ENCODE results near the gene GLB1L.
"Not testable (repeated sequence)": the region's sequence is repeated elsewhere in the genome, so short reads cannot be mapped to it uniquely, and the experiment has no call there.

The GLB1L gene

DNA sequence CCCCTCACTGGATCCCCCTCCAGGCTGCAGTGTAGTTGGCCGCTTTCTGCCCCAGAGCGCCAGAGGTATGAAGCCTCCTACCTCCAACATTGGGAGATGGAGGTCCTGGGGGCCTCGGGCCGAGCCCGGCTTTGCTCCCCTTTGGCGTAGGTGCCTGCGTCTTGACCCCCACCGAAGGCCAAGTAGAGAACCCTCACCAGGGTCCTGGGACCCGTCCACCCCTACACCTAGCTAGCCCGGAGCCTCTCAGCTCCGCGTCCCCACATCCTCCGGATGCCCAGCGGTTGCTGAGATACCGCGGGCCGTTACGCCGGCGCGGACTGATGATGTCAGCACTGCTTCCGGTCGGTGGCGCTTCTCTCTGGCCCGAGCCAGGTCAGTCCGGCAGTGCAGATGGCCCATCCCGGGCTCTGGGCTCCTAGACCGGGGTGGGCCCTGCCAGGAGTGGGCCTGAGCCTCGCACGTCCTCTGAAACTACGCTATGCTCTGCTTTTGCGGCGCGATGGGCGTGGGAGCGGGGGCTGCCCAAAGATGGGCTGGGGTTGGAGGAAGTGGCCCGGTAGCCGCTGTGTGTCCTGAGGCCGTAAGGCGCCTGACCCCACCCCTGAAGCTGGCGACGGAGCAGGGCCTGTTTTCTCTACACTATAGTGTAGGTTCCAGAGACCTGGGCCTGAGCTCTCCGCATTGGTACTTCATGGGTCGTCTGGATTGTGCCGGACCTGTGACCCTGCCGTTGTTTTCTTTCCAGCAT is at the start of gene GLB1L, which contains the start of gene STK16:
TSS of gene GLB1L (minus strand) at position 297 of the 751 bp plus-strand sequence. CDS start 1,871 bp downstream, outside the sequence.
TSS of gene STK16 (plus strand) at position 332 of the 751 bp plus-strand sequence. CDS start 521 bp downstream, outside the sequence.
- DNase-seq, result peak; percentile 26

DNA sequence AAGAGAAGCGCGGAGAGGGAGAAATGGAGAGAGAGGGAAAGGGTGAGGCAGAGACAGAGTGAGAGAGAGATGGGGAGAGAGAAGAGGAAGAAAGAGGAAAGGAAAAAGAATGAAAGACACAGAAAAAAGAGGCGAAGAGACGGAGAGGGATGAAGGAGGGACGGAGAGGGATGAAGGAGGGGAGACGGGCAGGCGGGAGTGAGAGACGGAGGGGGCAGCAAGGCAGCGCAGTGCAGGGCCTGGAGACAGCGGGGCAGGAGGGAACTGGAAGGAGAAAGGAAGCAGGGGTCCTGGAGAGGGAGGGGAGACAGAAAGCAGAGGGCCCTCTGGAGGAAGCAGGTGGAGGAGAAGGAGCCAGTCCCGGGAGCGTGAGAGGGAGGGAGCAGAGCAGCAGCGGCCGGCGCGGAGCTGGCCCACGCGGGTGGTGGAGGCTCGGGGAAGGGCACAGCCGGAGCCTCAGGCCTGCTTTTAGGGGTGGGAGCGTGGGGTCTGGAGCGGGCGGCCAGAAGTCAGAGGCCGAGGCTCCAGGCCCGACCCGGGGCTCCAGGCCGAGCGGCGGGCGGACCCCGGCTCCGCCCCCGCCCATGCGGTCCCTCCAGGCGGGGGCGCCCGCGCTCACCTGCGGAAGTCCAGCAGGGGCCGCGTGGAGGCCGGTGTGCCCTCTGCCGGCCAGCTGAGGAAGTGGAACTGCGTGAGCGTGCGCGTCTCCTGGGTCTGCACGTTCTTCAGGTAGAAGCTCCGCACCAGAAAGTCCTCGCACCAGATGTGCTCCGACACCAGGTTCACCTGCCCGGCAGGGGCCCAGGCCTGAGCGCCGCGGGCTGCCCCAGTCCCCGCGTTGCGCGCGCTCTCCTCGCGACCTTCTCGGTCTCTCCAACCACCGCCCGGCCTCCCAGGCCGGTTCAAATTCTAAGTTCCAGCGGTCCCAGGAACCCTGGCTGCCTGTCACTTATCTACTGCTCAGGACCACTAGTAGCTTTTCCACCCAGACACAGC is 49.4 kb upstream of the GLB1L start:
- no peak for DNase-seq

DNA sequence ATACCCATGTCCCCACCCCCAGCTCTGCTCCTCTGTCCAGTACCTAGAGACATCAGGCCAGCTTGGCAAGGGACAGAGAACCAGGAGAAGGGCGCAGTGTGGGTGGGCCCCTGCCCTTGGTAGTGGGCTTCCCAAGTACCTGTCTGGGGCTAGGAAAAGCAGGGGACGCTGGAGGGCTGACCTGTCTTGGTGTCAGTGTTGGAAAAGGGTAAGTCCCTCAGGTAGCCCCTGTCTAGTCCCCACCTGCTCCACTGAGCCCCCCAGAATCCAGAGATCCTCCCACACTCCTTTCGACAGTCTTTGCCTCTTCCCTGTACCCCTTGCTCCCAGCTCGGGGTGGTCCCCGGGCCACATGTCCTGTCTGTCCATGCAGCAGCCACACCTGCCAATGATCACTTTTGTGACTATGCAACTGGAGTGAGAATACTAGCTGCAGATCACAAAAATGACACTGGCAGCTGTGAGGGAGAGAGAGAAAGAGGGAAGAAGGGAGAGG is 48.5 kb upstream of the GLB1L start:
- DNase-seq, result no peak

DNA sequence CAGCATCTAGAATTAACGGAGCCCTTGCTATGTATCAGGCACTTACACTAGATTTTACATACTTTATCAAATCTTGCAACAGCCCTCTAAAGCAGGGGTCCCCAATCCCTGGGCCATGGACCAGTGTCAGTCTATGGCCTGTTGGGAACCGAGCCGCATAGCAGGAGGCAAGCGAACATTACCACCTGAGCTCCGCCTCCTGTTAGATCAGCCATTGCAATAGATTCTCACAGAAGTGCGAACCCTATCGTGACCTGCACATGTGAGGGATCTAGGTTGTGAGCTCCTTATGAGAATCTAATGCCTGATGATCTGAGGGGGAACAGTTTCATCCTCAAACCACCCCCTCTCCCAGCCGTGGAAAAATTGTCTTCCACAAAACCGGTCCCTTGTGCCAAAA is 47.4 kb upstream of the GLB1L start:
- no peak for DNase-seq

DNA sequence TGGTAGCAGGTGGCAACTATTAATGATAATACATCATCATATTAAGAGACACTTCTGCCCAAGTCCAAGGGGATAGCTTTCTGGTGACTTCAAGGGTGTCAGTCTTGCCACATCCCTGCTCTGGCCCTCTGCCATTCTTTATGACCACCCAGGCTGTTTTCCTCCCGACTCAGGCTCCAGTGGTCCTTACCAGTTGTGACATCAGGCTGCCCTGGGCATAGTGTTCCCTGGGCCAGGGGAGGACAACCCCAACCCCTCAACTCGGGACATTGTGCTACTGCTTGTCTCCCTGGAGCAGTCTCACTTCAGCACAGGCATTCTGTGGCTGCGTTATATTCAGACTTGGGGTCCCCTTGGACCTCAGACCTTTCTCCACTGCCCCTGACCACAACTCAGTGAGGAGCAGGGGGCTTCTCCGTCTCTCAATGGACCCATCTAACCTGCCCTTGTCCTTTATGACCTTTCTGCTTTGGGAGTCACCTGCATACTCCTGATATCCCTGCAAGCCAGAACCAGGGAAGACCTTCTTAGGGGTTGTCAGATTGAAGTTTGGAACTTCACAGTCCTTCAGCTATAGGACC is 46.8 kb upstream of the GLB1L start:
- no peak for DNase-seq

DNA sequence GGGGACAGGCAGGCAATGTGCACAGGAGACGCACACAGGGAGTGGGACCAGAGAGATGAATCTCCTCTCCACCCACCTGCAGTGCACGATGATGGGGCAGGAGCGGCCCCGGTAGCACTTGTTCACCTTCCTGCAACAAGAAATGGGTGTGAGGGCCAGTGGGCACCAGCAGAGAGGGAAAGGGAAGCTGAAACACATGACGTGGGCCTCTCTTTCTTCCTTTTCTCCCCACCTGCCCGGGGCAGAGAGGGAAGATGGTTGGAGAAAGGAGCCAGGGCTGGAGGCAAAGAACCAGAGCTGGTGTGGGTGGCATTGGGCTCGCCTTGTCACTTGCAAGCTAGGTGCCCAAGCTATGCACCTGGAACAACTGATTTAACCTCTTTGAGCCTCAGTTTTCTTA is 46.1 kb upstream of the GLB1L start:
- no peak for DNase-seq

DNA sequence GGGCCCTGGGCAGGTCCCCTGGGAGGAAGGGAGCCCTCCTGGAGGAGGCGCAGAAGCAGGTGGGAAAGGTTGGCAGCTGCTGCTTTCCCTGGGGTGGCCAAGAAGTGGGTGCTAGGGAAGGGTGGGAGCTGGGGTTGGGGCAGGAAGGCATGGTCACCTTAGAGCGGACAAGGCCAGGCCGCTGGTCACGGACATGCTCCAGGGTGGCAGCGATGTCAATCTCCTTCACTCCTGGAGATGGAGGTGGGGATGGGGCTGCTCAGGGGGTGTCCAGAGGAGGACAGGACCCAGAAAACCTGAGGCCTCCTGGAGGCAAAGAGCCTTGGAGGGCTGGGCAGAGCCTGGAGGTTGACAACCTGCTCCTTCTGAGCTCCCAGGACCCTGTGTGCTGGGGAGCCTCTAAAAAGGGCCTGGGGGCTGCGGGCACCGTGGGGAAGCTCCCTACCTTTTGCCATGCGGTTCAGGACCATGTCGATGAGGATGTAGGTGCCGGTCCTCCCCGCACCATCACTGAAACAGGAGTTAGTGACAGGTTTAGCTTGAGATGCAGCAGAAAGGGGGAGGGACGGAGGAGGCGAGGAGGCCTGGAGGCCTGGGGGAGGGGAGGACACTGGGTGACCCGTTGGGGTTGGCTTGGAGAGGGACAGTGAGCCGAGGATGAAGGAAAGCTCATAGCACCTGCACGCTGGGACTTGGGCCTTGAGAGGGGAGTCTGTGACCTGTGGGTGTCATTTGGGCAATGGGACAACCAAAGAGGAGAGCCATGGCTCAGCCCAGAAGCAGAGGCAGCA is 45.3 kb upstream of the GLB1L start:
- no peak for DNase-seq

DNA sequence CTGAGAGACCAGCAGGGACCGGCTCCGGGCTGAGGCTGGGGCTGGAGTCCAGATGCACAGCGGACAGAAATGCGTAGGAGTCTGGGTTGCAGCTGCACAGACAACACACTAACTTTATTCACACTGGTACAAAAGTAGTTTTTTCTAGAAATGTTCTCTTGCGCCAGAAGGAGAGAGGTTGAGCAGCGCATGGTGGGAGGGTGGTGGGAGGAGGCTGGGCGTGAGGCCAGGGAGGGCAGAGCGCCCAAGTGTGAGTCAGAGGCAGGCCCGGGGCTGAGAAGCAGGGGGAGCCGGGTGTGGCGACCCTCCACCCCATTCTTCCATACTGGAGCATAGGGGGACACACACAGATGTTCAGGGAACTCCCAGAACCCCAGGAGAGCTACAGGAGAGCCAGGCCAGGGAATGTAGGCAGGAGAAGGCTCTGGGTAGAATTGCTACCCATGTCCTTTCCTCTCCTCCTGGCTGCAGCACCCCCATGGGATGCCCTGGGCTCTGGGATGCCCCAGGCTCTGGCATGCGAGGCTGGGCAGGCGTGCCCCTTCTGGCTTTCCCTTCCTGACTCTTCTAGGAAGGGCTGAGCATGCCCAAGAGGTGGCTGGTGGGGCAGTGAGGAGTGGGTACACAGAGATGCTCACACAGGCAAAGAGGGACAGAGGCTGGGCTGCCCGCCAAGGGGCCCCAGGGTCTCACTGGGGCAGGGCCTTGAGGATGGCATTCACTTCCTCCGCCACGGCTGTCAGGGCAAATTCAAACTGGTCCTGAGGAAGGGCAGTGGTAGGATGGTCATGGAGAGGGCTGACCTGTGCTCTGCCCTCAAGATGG is 44.5 kb upstream of the GLB1L start:
- no peak for DNase-seq

DNA sequence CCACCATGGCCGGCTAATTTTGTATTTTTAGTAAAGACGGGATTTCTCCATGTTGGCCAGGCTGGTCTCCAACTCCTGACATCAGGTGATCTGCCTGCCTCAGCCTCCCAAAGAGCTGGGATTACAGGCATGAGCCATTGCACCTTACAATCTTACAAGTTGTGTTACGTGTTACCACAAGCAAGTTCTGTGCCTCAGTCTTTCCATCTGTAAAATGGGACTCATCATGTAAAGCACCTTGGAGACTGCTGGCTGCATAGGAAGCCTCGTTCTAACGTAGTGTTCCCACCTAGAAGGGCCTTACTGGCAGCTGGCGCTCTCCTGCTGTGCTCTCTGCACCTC is 43.9 kb upstream of the GLB1L start:
- DNase-seq, result no peak

DNA sequence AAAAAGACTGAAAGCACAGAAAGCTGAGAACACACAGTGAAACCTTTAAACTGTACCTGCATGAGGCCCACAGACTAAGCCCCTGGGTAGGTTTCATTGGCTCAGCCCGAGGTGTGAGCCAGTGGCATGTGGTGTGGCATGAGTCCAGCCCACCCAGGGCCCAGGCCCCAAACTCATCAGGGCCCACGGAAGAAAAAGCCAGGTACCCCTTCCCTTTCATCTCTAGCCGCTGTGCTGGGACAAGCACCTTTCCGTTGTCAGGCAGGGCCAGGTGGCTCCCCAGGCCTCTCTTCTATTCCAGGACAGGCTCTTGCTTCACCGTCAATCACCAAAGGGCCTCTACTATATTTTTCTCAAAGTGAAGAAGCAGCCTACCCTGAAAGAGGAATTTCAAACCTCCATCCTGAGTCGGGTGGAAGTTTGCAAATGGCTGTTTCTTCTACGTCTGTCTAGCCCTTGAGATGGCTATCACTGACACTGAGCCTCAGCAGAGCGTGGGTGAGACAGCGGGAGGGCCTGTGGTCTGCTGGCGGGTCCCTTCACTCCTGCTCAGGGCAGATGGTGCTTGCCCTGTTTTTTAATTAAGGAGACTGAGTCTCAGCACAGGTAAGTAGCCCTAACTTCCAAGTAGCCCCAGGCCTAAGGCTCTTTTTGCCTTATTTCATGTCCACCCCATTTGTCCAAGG is 42.5 kb upstream of the GLB1L start:
- no peak for DNase-seq

DNA sequence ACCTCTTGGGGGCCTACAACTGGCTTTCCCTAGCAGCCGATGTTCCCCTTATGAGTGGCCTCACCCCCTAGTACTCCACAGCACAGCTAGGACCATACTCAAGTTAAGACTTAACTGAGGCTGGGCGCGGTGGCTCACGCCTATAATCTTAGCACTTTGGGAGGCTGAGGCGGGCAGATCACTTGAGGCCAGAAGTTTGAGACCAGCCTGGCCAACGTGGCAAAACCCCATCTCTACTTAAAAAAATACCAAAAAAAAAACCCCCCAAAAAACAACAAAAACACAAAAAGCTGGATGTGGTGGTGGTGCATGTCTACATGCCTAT is 41.8 kb upstream of the GLB1L start:
- DNase-seq, result not testable (repeated sequence)

DNA sequence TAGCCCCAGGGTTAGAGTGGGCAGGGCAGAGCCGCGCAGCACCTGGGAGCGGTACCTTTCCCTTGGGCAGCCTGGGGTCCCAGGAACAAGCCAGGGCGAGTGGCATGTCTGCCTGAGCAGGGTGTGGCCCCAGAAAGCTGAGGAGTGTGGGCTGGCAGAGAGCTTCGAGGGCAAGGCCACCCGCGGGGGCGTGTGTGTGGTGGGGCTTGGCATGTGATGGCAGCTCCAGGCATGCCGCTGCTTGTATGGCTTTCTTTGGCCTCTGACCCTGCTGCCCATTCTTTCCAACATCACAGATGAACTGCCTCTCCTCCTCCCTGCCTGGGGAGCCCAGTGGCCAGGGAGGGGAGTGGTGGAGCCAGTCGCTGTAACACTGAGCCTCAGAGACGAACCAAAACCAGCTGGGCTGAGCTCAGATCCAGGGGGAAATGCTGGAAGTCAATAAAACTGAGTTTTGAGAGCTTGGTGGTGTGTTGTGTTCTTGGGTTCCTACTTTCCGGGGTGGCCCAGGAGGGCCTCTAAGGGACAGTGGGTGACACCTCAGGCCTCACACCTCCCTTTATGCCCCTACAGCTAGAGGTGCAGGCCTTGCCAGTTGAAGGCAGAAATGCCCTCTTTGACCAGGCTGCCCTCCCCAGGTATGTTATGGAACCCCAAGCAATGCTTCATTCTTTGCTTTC is 41.3 kb upstream of the GLB1L start:
- no peak for DNase-seq

DNA sequence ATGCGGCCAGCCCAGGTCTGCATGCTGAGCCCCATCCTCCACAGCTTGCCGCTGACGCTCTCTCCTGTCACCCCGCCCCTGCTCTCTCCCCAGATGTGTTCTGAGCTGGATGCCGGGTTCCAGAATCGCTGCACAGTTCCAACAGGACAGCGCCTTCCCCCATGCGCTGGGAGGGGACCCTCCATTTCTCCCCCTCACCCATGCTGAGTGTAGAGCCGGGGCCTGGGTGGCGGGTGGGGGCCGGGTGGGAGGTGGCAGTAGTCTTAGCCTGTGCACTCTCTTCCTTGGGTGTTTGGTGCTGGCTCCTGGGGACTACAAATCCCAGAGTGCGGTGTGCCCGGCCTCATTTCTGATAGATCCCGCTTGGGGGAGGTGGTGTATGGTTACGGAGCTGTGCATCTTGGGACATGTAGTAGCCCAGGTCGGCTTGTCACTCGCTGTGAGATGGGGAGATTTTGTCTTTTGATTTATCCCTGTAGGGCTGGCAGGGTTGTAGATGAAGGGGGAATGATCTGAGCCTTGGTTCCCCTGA is 40.7 kb upstream of the GLB1L start:
- no peak for DNase-seq

DNA sequence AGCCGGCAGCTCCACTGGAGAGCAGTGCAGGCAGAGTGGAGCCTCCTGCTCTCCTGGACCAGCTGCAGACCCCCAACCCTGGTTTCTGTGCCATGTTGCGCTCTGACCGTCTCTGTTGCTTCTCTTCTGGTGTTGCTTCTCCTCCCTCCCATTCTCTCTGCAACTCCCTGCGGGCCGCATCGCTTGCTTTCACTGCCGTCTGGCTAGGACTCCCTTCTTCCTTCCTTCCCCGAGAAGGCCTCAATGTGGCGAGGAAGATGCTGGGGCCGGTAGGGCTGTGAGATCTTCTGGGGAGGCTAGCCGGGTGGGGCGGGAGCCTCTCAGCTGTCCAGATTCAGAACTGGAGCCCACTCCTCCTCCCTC is 40.1 kb upstream of the GLB1L start:
- DNase-seq, result no peak

DNA sequence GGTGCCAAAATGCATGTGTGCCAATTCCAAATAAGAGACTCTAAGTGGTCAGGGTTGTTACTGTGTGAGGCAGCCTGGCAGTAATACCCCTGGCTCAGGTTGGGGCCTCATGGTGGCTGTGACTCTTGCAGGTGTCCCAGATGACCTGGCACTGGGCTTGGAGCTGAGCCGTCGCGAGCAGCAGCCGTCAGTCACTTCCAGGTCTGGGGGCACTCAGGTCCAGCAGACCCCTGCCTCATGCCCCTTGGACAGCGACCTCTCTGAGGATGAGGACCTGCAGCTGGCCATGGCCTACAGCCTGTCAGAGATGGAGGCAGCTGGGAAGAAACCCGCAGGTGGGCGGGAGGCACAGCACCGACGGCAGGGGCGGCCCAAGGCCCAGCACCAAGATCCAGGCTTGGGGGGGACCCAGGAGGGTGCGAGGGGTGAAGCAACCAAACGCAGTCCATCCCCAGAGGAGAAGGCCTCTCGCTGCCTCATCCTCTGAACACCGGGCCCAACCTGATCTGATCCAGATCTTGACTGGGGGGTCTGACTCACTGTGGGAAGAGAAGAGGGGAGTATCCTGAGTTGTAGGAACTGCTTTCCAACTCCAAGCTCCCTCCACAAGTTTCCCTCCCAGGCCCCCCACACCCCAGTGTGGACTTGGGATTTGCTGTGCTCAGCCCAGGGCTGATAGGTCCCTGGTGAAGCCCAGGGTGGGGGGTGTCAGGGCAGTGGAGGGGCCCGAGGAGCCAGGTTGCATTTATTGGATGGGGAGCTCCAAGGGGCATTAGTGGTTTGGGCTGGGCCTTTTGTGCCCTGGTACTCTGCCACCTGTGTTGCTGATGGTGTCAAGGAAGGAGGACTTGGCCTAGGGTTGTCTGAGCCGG is 39.5 kb upstream of the GLB1L start:
- no peak for DNase-seq

DNA sequence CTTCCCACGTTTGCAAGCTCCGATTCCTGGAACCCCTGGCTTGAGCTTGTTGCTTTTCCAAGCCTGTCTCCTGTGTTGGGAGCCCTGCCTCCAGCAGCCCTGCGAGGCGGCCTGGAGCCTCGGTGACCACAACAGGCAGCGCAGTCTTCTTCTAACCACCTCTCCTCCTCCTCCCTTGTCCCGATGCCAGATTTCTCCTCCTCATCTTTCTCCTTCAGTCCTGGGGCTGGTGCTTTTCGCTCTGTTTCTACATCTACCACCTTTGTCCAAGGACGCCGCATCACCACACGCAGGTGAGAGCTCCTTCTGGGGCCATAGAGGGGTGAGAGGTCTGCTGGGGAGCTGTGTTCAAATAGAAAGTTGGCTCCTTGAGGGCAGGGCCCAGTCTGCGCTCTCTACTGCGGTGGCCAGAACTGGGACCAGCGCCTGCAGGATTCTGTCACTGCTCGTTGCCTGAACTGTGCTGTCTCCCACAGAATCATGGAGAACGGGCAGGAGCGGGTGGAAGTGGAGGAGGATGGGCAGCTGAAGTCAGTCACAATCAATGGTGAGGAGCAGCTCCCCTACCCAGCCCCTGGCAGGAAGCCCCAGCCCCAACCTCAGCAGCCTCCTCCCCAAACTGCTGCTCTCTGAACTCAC is 37.8 kb upstream of the GLB1L start:
- DNase-seq, result no peak

DNA sequence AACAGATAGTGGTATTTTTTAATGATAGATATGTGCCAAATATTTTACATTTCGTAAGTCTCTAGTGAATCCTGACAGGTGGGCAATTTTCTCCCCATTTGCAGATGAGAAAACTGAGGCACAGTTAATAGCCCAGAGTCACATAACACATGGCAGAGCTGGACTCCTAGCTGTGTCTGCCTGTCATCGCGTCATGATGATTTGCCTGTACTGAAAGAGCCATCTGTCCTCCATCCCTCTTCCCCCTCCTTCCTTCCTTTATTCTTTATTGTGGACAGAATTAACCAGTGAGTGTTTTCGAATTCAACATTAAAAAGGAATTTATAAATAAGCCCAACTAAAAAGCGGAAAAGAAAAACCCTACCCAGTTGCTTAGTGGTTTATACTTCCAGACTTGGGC is 37.1 kb upstream of the GLB1L start:
- DNase-seq, result no peak

DNA sequence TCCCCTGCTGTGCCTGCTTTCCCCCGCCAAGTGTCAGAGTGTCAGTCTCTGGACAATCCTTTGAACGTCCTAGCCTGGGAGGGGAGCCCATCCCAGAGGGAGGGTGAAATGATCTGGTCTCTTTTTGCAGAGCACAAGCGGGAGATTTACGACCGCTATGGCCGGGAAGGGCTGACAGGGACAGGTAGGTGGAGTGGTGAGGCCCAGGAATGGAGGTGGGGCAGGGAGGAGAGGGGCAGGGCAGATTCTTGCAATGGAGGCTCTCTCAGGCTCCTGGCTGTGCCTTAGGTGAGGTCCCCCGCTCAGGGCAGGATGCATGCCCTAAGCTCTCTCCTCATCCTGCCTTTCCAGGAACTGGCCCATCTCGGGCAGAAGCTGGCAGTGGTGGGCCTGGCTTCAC is 36.3 kb upstream of the GLB1L start:
- no peak for DNase-seq

DNA sequence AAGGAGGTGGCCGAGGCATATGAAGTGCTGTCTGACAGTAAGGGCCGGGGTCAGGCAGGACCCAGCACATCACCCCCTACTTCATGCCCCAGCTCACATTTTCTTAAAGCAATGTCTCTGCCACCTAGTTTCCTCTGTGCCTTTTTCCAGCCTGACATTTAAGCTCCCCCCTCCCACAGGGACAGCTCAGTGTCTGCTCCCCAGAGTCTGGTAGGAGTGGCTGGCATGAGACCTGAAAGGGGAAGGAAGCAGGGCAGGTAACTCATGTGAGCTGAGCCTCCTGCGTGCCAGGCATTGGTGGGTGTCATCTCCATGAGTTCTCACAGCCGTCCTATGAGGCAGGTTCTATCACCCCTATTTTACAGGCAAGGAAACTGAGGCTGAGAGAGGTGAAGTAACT is 35.4 kb upstream of the GLB1L start:
- DNase-seq, result no peak
